Measurements from ENCODE around the gene AKR1B1.

The AKR1B1 gene

GRCh38 chr7:134472572-134473244 is 13.8 kb upstream of the AKR1B1 start:
- in situ Hi-C loops (cut with HindIII; ENCODE audit: low sequenced_read_pairs) = no loop called here
- no peak for TF ChIP-seq CTCF (IDR thresholded peaks at IDR 0.05; ENCODE audit: low read depth, low read length, missing control alignments)
- DNase-seq (ENCODE audit: low read depth) = no peak
- no peak overlapping the region for H3K4me3 ChIP-seq (ENCODE audit: low read depth, low read length)

GRCh38 chr7:134470864-134471263 is 12.0 kb upstream of the AKR1B1 start:
- no peak for TF ChIP-seq CTCF (IDR thresholded peaks at IDR 0.05; ENCODE audit: low read depth, low read length, missing control alignments)
- no peak for DNase-seq (ENCODE audit: low read depth)
- in situ Hi-C loops (cut with HindIII; ENCODE audit: low sequenced_read_pairs) = no loop called here
- no peak overlapping the region for H3K4me3 ChIP-seq (ENCODE audit: low read depth, low read length)

GRCh38 chr7:134469622-134470021 is 10.7 kb upstream of the AKR1B1 start:
- in situ Hi-C loops (cut with HindIII; ENCODE audit: low sequenced_read_pairs) = no loop called here
- TF ChIP-seq CTCF (IDR thresholded peaks at IDR 0.05; ENCODE audit: low read depth, low read length, missing control alignments) = no peak
- H3K4me3 ChIP-seq (ENCODE audit: low read depth, low read length) = no peak overlapping the region
- no peak for DNase-seq (ENCODE audit: low read depth)

GRCh38 chr7:134468475-134468874 is 9.6 kb upstream of the AKR1B1 start:
- no peak for DNase-seq (ENCODE audit: low read depth)
- no peak for TF ChIP-seq CTCF (IDR thresholded peaks at IDR 0.05; ENCODE audit: low read depth, low read length, missing control alignments)
- in situ Hi-C loops (cut with HindIII; ENCODE audit: low sequenced_read_pairs) = no loop called here
- no peak overlapping the region for H3K4me3 ChIP-seq (ENCODE audit: low read depth, low read length)

- in situ Hi-C loops (cut with HindIII; ENCODE audit: low sequenced_read_pairs) = no loop called here
- H3K4me3 ChIP-seq (ENCODE audit: low read depth, low read length) = no peak overlapping the region
- DNase-seq (ENCODE audit: low read depth) = no peak
- TF ChIP-seq CTCF (IDR thresholded peaks at IDR 0.05; ENCODE audit: low read depth, low read length, missing control alignments) = no peak
Observed at GRCh38 chr7:134468054-134468453, 9.2 kb upstream of the AKR1B1 start.

- no peak for TF ChIP-seq CTCF (IDR thresholded peaks at IDR 0.05; ENCODE audit: low read depth, low read length, missing control alignments)
- no peak for DNase-seq (ENCODE audit: low read depth)
- in situ Hi-C loops (cut with HindIII; ENCODE audit: low sequenced_read_pairs) = no loop called here
Observed at GRCh38 chr7:134465491-134465890, 6.6 kb upstream of the AKR1B1 start.

More at GRCh38 chr7:134465491-134465890, 6.6 kb upstream of the AKR1B1 start:
- H3K4me3 ChIP-seq (ENCODE audit: low read depth, low read length) = no peak overlapping the region
